Karpas-422 (cell line): Measurements from ENCODE around the gene SP140. TPM values are rescaled to one million over a fixed set of nuclear protein-coding genes. Genes with fewer than 3 reads are reported as not detected.

Experiments
- DNase-seq: peaks from one replicate; pipeline ENCODE4 v3.0.0-alpha.2; 2015
- H2AFZ ChIP-seq: fragments of 200-600 bp; sonication (generic); 2 replicates; pipeline ENCODE4 v1.6.1; 2014; ENCODE audit warnings: antibody characterized with exemption, low read length, mixed read lengths
- H3K27ac ChIP-seq: fragments of 200-600 bp; sonication (generic); 2 replicates; pipeline ENCODE4 v1.5.1; 2014; ENCODE audit warnings: mild to moderate bottlenecking, low read length, moderate library complexity
- H3K27me3 ChIP-seq: fragments of 200-600 bp; sonication (generic); 2 replicates; pipeline ENCODE4 v1.6.1; 2014; ENCODE audit warnings: low read length, mixed read lengths
- H3K36me3 ChIP-seq: fragments of 200-600 bp; sonication (generic); 2 replicates; pipeline ENCODE4 v1.6.1; 2014; ENCODE audit warnings: low read length, mixed read lengths; ENCODE audit not compliant: insufficient read depth
- H3K4me1 ChIP-seq: fragments of 200-600 bp; sonication (generic); 2 replicates; pipeline ENCODE4 v1.6.1; 2014; ENCODE audit warnings: mild to moderate bottlenecking, low read length, mixed read lengths
- H3K4me2 ChIP-seq: fragments of 200-600 bp; sonication (generic); 2 replicates; pipeline ENCODE4 v1.6.1; 2014; ENCODE audit warnings: low read length, low read depth, mild to moderate bottlenecking; ENCODE audit not compliant: poor library complexity, severe bottlenecking
- H3K4me3 ChIP-seq: fragments of 200-600 bp; sonication (generic); 2 replicates; pipeline ENCODE4 v1.5.1; 2014; ENCODE audit warnings: mild to moderate bottlenecking, antibody characterized with exemption, low read length, mixed read lengths
- H3K79me2 ChIP-seq: fragments of 200-600 bp; sonication (generic); 2 replicates; pipeline ENCODE4 v1.6.1; 2014; ENCODE audit warnings: mild to moderate bottlenecking, low read length, mixed read lengths
- H3K9ac ChIP-seq: fragments of 200-600 bp; sonication (generic); 2 replicates; pipeline ENCODE4 v1.6.0; 2014; ENCODE audit warnings: low read length
- H3K9me2 ChIP-seq: fragments of 200-600 bp; sonication (generic), shearing (Covaris generic); replicated peaks from 2 replicates; pipeline ENCODE4 v1.6.0; 2014; ENCODE audit warnings: mild to moderate bottlenecking, low read length, moderate library complexity; ENCODE audit not compliant: insufficient read depth
- H3K9me3 ChIP-seq: fragments of 300-700, 200-600 bp; sonication (generic); 2 replicates; pipeline ENCODE4 v1.6.1; 2014; ENCODE audit warnings: low read length, mixed read lengths
- H4K20me1 ChIP-seq: fragments of 200-600 bp; sonication (generic); 2 replicates; pipeline ENCODE4 v1.6.1; 2014; ENCODE audit warnings: mild to moderate bottlenecking, antibody characterized with exemption, low read length, low read depth; ENCODE audit not compliant: insufficient read depth
- total RNA-seq: library from RNA; depleted of rRNA; stranded (reverse); fragments of >200 nt; shearing (Covaris generic); gene quantifications from 2 replicates; pipeline ENCODE4 v1.2.3, GENCODE V29; 2014; ENCODE audit warnings: low replicate concordance

SP140 gene
- total RNA-seq, 1 experiment from 2014 or later: 24.2 TPM

DNA sequence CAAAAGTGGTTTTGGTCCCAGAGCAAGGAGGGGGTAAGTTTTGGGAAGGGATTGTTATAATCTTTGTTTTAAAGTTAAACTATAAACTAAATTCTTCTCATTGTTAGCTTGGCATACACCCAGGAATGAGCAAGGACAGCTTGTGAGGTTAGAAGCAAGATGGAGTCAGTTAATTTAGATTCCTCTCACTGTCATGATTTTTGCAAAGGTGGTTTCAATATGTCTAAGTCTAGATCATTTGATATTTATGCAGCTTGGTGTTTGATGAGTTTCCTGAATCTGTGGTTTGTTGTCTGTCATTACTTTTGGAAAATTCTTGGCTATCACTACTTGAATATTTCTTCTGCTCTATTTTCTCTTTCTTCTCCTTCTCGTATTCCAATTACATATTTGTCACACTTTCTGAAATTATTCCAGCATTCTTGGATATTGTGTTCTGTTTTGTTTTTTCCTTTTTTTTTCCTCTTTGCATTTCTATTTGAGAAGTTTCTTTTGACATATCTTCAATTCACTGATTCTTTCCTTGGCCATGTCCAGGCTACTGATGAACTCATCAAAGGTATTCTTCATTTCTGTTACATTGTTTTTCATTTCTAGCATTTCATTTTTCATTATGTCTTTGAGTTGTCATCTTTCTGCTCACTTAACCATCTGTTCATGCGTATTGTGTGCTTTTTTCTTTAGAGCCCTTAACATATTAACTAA lies 5.1 kb downstream of the SP140 start:
- Histone ChIP-seq H3K4me3 (no peak overlapping the region), H3K27ac (no peak overlapping the region), H3K79me2 (no peaks in the 10 kb centered on the region)

DNA sequence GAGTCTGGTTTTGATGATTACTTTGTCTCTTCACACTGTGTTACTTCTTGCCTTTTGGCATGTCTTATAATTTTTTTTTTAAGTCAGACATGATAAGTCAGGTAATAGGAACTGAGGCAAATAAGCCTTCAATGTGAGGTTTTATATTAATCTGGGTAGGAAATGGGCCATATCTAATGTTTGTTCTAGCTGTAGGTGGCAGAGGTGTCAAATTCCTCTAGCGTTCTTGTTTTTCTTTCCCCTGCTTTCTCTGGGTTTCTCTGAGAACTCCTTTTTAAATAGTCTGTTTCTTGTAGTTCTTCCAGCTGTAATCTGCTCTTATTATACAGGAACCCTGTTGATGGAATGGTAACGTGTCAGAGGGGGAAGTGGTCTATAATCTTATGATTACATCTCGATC lies 5.7 kb downstream of the SP140 start:
- Histone ChIP-seq H3K27me3 (no peaks in the 10 kb centered on the region), H3K36me3 (peaks cover 15% of the 10 kb centered on the region), H3K4me1 (peaks cover 19% of the 10 kb centered on the region), H2AFZ (no peak overlapping the region), H3K4me3 (no peak overlapping the region), H3K4me2 (no peak overlapping the region), H3K9ac (no peak overlapping the region), H4K20me1 (no peaks in the 10 kb centered on the region), H3K27ac (no peak overlapping the region), H3K9me3 (peaks cover 21% of the 10 kb centered on the region), H3K9me2 (no peaks in the 10 kb centered on the region), H3K79me2 (no peaks in the 10 kb centered on the region)
- DNase-seq: no peak

More for the DNA sequence above, 5.1 kb downstream of the SP140 start:
- H3K4me2 ChIP-seq: no peak overlapping the region
- H3K9ac ChIP-seq: no peak overlapping the region
- no peaks in the 10 kb centered on the region for H4K20me1 ChIP-seq
- H3K9me3 ChIP-seq: peaks cover 21% of the 10 kb centered on the region
- DNase-seq: no peak
- no peaks in the 10 kb centered on the region for H3K27me3 ChIP-seq
- peaks cover 15% of the 10 kb centered on the region for H3K36me3 ChIP-seq
- H3K9me2 ChIP-seq: no peaks in the 10 kb centered on the region
- no peak overlapping the region for H2AFZ ChIP-seq
- peaks cover 25% of the 10 kb centered on the region for H3K4me1 ChIP-seq

DNA sequence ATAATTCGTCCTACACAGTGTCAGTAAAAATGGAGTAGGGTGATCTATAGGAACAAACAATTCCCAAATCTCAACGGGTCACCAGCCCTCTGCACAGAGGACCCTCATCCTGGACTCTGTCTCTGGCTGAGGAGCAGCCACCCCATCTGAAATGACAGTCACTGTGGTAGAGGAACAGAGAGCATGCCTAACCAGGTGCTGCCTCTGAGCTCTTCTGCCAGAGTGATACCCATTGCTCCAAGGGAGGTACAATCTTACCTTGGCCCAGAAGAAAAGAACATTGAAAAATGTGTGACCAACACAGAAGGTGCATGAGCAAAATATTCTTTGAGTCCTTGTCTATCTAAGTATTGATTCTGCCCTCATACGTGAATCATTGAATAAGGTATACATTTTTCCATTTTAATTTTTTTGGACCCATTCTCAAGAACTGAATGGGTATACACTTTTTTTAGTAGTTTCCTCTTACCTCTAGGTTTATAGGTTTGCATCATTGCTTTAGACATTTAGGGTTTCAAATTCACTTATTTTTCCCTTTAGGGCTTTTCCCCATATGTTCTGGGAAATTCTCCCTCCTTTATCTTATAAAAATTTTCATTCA lies 8.7 kb downstream of the SP140 start:
- Histone ChIP-seq H3K9me3 (peaks cover 21% of the 10 kb centered on the region), H3K36me3 (peaks cover 18% of the 10 kb centered on the region), H3K9me2 (no peaks in the 10 kb centered on the region), H4K20me1 (no peaks in the 10 kb centered on the region), H3K4me1 (no peaks in the 10 kb centered on the region), H2AFZ (no peak overlapping the region), H3K27me3 (no peaks in the 10 kb centered on the region), H3K4me3 (no peak overlapping the region), H3K27ac (no peak overlapping the region), H3K9ac (no peak overlapping the region), H3K79me2 (no peaks in the 10 kb centered on the region), H3K4me2 (no peak overlapping the region)
- no peak for DNase-seq

DNA sequence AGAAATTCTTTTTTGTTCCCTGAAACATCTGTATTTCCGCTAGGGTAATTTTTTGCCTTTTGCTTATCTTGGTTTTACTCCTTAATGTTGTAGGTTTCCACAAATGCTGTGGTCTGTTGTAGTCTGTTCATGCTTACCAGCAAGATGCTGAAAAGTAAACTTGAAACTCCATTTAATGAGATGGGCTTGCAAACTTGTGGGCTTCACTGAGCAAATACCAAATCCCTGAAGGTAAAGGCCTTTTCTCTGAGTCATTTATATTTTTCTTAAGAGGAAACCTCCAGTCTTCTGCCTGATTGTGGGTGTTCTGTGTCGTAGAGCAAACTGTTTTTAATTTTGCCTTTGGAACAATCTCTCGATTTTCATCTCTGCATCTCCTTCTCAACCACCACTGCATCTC lies 9.3 kb downstream of the SP140 start:
- H4K20me1 ChIP-seq: no peaks in the 10 kb centered on the region
- H3K9me3 ChIP-seq: peaks cover 20% of the 10 kb centered on the region
- DNase-seq: no peak
- H3K9me2 ChIP-seq: no peaks in the 10 kb centered on the region
- no peaks in the 10 kb centered on the region for H3K27me3 ChIP-seq
- no peak overlapping the region for H3K4me3 ChIP-seq
- H3K27ac ChIP-seq: no peak overlapping the region
- no peaks in the 10 kb centered on the region for H3K4me1 ChIP-seq
- H2AFZ ChIP-seq: no peak overlapping the region
- H3K4me2 ChIP-seq: no peak overlapping the region
- no peak overlapping the region for H3K9ac ChIP-seq
- H3K36me3 ChIP-seq: peaks cover 16% of the 10 kb centered on the region
- no peaks in the 10 kb centered on the region for H3K79me2 ChIP-seq

DNA sequence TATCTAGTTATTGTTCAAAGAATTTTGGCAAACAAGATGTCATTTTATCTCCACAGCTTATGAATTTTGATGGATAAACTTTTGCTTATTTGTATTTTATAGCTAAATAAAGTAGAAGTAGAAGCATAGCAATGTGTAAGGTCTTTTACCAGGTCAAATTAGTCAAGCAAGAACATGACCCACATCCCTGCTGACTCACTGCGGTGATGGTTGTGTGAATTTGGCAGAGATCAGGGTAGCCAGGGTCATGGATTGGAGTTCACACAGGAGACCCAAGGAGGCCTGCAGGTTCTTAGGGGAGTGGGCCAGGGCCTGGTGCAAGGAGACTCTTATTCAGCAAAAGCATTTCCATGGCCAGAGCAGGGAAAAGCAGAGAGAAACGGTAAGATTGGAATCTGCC lies 18.7 kb downstream of the SP140 start:
- Histone ChIP-seq H3K27ac (no peak overlapping the region), H3K36me3 (peaks cover 6% of the 10 kb centered on the region; the same call in 1 of the 2 replicates), H3K9ac (no peak overlapping the region), H4K20me1 (no peaks in the 10 kb centered on the region), H3K27me3 (no peaks in the 10 kb centered on the region), H3K9me2 (no peaks in the 10 kb centered on the region), H3K4me3 (no peak overlapping the region), H3K9me3 (no peaks in the 10 kb centered on the region), H2AFZ (no peak overlapping the region), H3K79me2 (no peaks in the 10 kb centered on the region), H3K4me2 (no peak overlapping the region), H3K4me1 (no peaks in the 10 kb centered on the region)
- no peak for DNase-seq

DNA sequence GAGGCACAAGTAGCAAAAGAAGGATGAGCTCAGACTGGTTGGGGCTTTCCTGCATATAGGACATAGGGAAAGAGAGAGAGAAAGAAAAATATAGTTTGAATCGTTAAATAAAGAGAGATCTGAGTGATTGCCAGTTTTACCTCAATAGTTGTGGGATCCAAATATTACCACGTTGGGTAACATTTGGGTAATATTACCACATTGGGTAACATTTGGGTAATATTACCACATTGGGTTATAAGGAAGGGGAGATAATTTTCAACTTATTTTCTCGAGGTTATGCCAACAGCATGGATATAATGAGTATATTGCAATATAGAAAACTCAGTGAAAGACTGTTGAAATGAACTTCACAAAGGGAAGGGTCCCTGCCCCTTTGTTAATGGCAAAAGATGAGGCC lies 20.7 kb downstream of the SP140 start:
- H3K4me2 ChIP-seq: no peak overlapping the region
- no peaks in the 10 kb centered on the region for H3K36me3 ChIP-seq
- no peaks in the 10 kb centered on the region for H3K9me2 ChIP-seq
- no peak overlapping the region for H3K4me3 ChIP-seq
- H4K20me1 ChIP-seq: no peaks in the 10 kb centered on the region
- no peaks in the 10 kb centered on the region for H3K4me1 ChIP-seq
- H3K79me2 ChIP-seq: no peaks in the 10 kb centered on the region
- no peak for DNase-seq
- H2AFZ ChIP-seq: no peak overlapping the region
- H3K9me3 ChIP-seq: no peaks in the 10 kb centered on the region
- no peaks in the 10 kb centered on the region for H3K27me3 ChIP-seq
- H3K9ac ChIP-seq: no peak overlapping the region
- H3K27ac ChIP-seq: no peak overlapping the region

DNA sequence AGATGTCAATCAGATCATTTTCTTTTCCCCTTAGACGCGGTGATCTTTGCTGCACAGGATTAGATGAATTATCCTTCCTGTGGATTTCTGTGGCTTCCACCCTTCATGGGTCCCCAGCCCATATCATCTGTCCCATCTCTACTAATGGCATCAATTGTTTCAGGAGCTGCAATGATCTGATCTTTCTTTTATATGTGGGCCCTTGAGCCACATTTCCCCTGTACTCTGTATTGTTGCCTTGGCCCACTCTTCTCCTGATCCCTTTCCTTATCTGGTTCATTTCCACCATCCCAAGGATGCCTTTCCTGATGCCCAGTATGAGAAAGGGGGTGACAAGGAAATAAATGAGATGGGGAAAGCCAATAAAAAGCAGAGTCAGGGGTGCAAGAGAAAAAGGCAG lies 24.7 kb downstream of the SP140 start:
- no peak for DNase-seq
- no peak overlapping the region for H2AFZ ChIP-seq
- H3K4me2 ChIP-seq: no peak overlapping the region
- no peaks in the 10 kb centered on the region for H3K9me2 ChIP-seq
- no peak overlapping the region for H3K27ac ChIP-seq
- H3K79me2 ChIP-seq: no peaks in the 10 kb centered on the region
- no peaks in the 10 kb centered on the region for H3K9me3 ChIP-seq
- no peaks in the 10 kb centered on the region for H3K4me1 ChIP-seq
- H3K9ac ChIP-seq: no peak overlapping the region
- H3K4me3 ChIP-seq: no peak overlapping the region
- H3K36me3 ChIP-seq: no peaks in the 10 kb centered on the region
- H4K20me1 ChIP-seq: no peaks in the 10 kb centered on the region
- no peaks in the 10 kb centered on the region for H3K27me3 ChIP-seq

DNA sequence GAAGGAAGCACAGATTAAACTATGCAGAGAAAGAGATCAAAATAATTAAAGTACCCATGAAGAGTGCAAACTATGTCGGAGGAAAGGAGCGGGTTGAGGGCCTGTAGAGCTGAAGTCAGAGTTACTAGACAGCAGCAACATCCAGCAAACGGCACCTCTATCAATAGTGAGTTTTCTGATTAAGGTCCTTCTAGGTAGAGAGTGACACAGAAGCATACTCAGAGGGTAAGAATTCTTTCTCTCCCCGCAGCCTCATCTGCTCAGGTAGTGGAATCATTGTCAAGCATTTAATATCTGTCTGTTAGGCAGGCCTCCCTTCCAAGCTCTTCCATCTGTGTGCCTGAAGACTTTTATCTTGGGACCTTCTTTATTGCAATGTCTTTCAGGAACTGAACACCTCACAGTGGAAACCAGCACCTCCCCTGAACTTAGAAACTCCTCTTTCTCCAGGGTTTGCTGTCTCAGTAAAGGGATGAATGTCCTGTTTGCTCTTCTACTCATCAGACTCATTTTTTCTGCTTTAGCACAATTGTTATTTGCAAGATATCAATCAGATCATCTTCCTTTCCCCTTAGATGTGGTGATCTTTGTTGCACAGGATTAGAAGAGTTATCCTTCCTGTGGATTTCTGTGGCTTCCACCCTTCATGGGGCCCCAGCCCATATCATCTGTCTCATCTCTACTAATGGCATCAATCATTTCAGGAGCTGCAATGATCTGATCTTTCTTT lies 28.8 kb downstream of the SP140 start:
- H3K27me3 ChIP-seq: no peaks in the 10 kb centered on the region
- H3K9me3 ChIP-seq: no peaks in the 10 kb centered on the region
- DNase-seq: no peak
- H3K27ac ChIP-seq: no peak overlapping the region
- no peaks in the 10 kb centered on the region for H3K79me2 ChIP-seq
- no peaks in the 10 kb centered on the region for H3K4me1 ChIP-seq
- H3K36me3 ChIP-seq: no peaks in the 10 kb centered on the region
- no peaks in the 10 kb centered on the region for H3K9me2 ChIP-seq
- H3K4me3 ChIP-seq: no peak overlapping the region
- H4K20me1 ChIP-seq: no peaks in the 10 kb centered on the region
- H2AFZ ChIP-seq: no peak overlapping the region
- H3K4me2 ChIP-seq: no peak overlapping the region
- no peak overlapping the region for H3K9ac ChIP-seq
